Loucy (cell line): ENCODE data around the gene RCAN3.

ENCODE experiments used
- H2AFZ ChIP-seq: fragments of 200-600 bp; sonication (generic); 2 replicates; pipeline ENCODE4 v1.6.0; 2016; ENCODE audit warnings: antibody characterized with exemption, mild to moderate bottlenecking, low read length, moderate library complexity
- H3F3A ChIP-seq: fragments of 200-600 bp; 2 replicates; pipeline ENCODE4 v1.6.0; 2016; ENCODE audit warnings: antibody characterized with exemption, low read depth, mild to moderate bottlenecking
- H3K27me3 ChIP-seq: fragments of 200-600 bp; sonication (generic); 2 replicates; pipeline ENCODE4 v1.6.1; 2014; ENCODE audit warnings: low read length, mild to moderate bottlenecking; ENCODE audit not compliant: insufficient read depth, poor library complexity, severe bottlenecking
- H3K36me3 ChIP-seq: fragments of 200-600 bp; sonication (generic); 2 replicates; pipeline ENCODE4 v1.6.1; 2016; ENCODE audit warnings: low read length; ENCODE audit not compliant: insufficient read depth
- H3K4me1 ChIP-seq: fragments of 200-600 bp; sonication (generic); 2 replicates; pipeline ENCODE4 v1.5.1; 2014; ENCODE audit warnings: low read length, mild to moderate bottlenecking; ENCODE audit not compliant: insufficient read depth, poor library complexity, severe bottlenecking
- H3K4me2 ChIP-seq: fragments of 200-600 bp; sonication (generic); 2 replicates; pipeline ENCODE4 v1.6.0; 2014; ENCODE audit warnings: antibody characterized with exemption, low read length, low read depth, mild to moderate bottlenecking; ENCODE audit not compliant: poor library complexity, severe bottlenecking
- H3K4me3 ChIP-seq: fragments of 200-600 bp; sonication (generic); 2 replicates; pipeline ENCODE4 v1.5.1; 2014; ENCODE audit warnings: low read length, mild to moderate bottlenecking, mixed read lengths; ENCODE audit not compliant: poor library complexity, severe bottlenecking
- H3K79me2 ChIP-seq: fragments of 200-600 bp; sonication (generic); 2 replicates; pipeline ENCODE4 v1.6.1; 2014; ENCODE audit warnings: low read length; ENCODE audit not compliant: insufficient read depth
- H3K9ac ChIP-seq: fragments of 200-600 bp; sonication (generic); 2 replicates; pipeline ENCODE4 v1.6.0; 2014; ENCODE audit warnings: mild to moderate bottlenecking, low read depth, low read length, moderate library complexity; ENCODE audit not compliant: poor library complexity, severe bottlenecking
- H3K9me2 ChIP-seq: fragments of 200-600 bp; sonication (generic); replicated peaks from 2 replicates; pipeline ENCODE4 v1.6.1; 2016; ENCODE audit warnings: low read depth, low read length, mixed read lengths
- H3K9me3 ChIP-seq: fragments of 200-600 bp; sonication (generic); 2 replicates; pipeline ENCODE4 v1.6.1; 2014; ENCODE audit warnings: mild to moderate bottlenecking, antibody characterized with exemption, low read length, low read depth; ENCODE audit not compliant: insufficient read depth
- H4K20me1 ChIP-seq: fragments of 200-600 bp; sonication (generic); 2 replicates; pipeline ENCODE4 v1.6.0; 2014; ENCODE audit warnings: antibody characterized with exemption, low read length, mild to moderate bottlenecking; ENCODE audit not compliant: insufficient read depth, poor library complexity, severe bottlenecking
- CTCF ChIP-seq: fragments of 200-600 bp; sonication (generic); conservative IDR thresholded peaks from 2 replicates; pipeline ENCODE4 v1.5.1; 2014; ENCODE audit warnings: mild to moderate bottlenecking, antibody characterized with exemption, low read length
- EZH2phosphoT487 ChIP-seq: fragments of 200-600 bp; IDR thresholded peaks from 2 replicates; pipeline ENCODE4 v1.6.1; 2018; ENCODE audit warnings: antibody characterized with exemption, mild to moderate bottlenecking, moderate library complexity, borderline replicate concordance

The RCAN3 gene

GRCh38 chr1:24540051-24540905, 37.6 kb downstream of the RCAN3 start:
- no peaks in the 10 kb centered on the region for H3K9me3 ChIP-seq
- peak overlapping the region; percentile 44 for H3K4me2 ChIP-seq
- peak overlapping the region; percentile 28 for H3K4me3 ChIP-seq
- H3F3A ChIP-seq: peaks cover 13% of the 10 kb centered on the region
- no peaks in the 10 kb centered on the region for H3K27me3 ChIP-seq
- no peaks in the 10 kb centered on the region for H3K36me3 ChIP-seq
- TF ChIP-seq CTCF (no peak), EZH2phosphoT487 (no peak)
- H3K9ac ChIP-seq: peak overlapping the region; percentile 12
- H3K4me1 ChIP-seq: peaks cover 47% of the 10 kb centered on the region
- H2AFZ ChIP-seq: no peak overlapping the region
- no peaks in the 10 kb centered on the region for H4K20me1 ChIP-seq
- H3K9me2 ChIP-seq: no peaks in the 10 kb centered on the region
- no peaks in the 10 kb centered on the region for H3K79me2 ChIP-seq

- H3K9ac ChIP-seq: no peak overlapping the region
- H3K4me1 ChIP-seq: peaks cover 39% of the 10 kb centered on the region
- no peaks in the 10 kb centered on the region for H3K27me3 ChIP-seq
- H3K79me2 ChIP-seq: no peaks in the 10 kb centered on the region
- no peaks in the 10 kb centered on the region for H3K9me3 ChIP-seq
- H3K36me3 ChIP-seq: no peaks in the 10 kb centered on the region
- H4K20me1 ChIP-seq: no peaks in the 10 kb centered on the region
- peak overlapping the region; percentile 44 for H3K4me2 ChIP-seq
- TF ChIP-seq EZH2phosphoT487: no peak
- TF ChIP-seq CTCF: no peak
- no peak overlapping the region for H3K4me3 ChIP-seq
- no peaks in the 10 kb centered on the region for H3K9me2 ChIP-seq
- H2AFZ ChIP-seq: no peak overlapping the region
- peaks cover 7% of the 10 kb centered on the region for H3F3A ChIP-seq
These were observed 38.5 kb downstream of the RCAN3 start for GRCh38 chr1:24540906-24541710.

- no peaks in the 10 kb centered on the region for H3K27me3 ChIP-seq
- no peaks in the 10 kb centered on the region for H3K79me2 ChIP-seq
- no peaks in the 10 kb centered on the region for H3K9me2 ChIP-seq
- peaks cover 32% of the 10 kb centered on the region for H3K4me1 ChIP-seq
- no peak overlapping the region for H2AFZ ChIP-seq
- peaks cover 3% of the 10 kb centered on the region for H3F3A ChIP-seq
- TF ChIP-seq CTCF (peak; percentile 97), EZH2phosphoT487 (no peak)
- H3K36me3 ChIP-seq: no peaks in the 10 kb centered on the region
- H4K20me1 ChIP-seq: no peaks in the 10 kb centered on the region
- H3K4me2 ChIP-seq: peak overlapping the region; percentile 9
- no peak overlapping the region for H3K9ac ChIP-seq
- no peak overlapping the region for H3K4me3 ChIP-seq
- no peaks in the 10 kb centered on the region for H3K9me3 ChIP-seq
These were observed 39.2 kb downstream of the RCAN3 start for GRCh38 chr1:24541711-24542346.
